Subcutaneous abdominal adipose tissue (tissue), 5 donors: ENCODE data around the gene FAM151A.
"Not testable (repeated sequence)": the region's sequence is repeated elsewhere in the genome, so short reads cannot be mapped to it uniquely, and the experiment has no call there.

Experiments used
- H3K27ac ChIP-seq: one replicate; pipeline ENCODE4 v1.7.0; 2013; ENCODE audit warnings: low read depth, mild to moderate bottlenecking, inconsistent platforms, low read length, moderate library complexity
- H3K27me3 ChIP-seq, 5 donors: one replicate each; pipeline ENCODE4 v1.7.0; 2013; ENCODE audit warnings: low read length in 5 of 5, inconsistent platforms in 1 of 5; ENCODE audit not compliant: control insufficient read depth in 5 of 5, insufficient read depth in 4 of 5
- H3K36me3 ChIP-seq, 5 donors: one replicate each; pipeline ENCODE4 v1.7.0; 2013; ENCODE audit warnings: low read length in 5 of 5; ENCODE audit not compliant: control insufficient read depth in 5 of 5, insufficient read depth in 5 of 5
- H3K4me1 ChIP-seq, 5 donors: one replicate each; pipeline ENCODE4 v1.7.0; 2013; ENCODE audit warnings: low read length in 5 of 5, mild to moderate bottlenecking in 3 of 5, moderate library complexity in 1 of 5; ENCODE audit not compliant: control insufficient read depth in 5 of 5, insufficient read depth in 5 of 5
- H3K4me3 ChIP-seq, 5 donors: one replicate each; pipeline ENCODE4 v1.7.0; 2013; ENCODE audit warnings: low read length in 5 of 5, low read depth in 1 of 5
- H3K9ac ChIP-seq, 5 donors: one replicate each; pipeline ENCODE4 v1.7.0; 2013; ENCODE audit warnings: low read length in 5 of 5, mild to moderate bottlenecking in 4 of 5, moderate library complexity in 3 of 5
- H3K9me3 ChIP-seq, 5 donors: one replicate each; pipeline ENCODE4 v1.7.0; 2013; ENCODE audit warnings: low read length in 5 of 5; ENCODE audit not compliant: control insufficient read depth in 5 of 5
- donor health status: healthy.
- donor health status: healthy.
- donor health status: healthy.
- donor health status: healthy.
- donor health status: healthy.

Gene FAM151A

GRCh38 chr1:54636461-54637446, 13.4 kb upstream of the FAM151A start:
- H3K4me3 ChIP-seq, H3K9me3 ChIP-seq, H3K9ac ChIP-seq, H3K4me1 ChIP-seq, H3K36me3 ChIP-seq, H3K27ac ChIP-seq, H3K27me3 ChIP-seq: not testable (repeated sequence)

- not testable (repeated sequence) for H3K27ac ChIP-seq, H3K9me3 ChIP-seq, H3K9ac ChIP-seq, H3K36me3 ChIP-seq, H3K4me3 ChIP-seq, H3K4me1 ChIP-seq, H3K27me3 ChIP-seq
Measured at GRCh38 chr1:54635804-54636203, 12.5 kb upstream of the FAM151A start.

DNA sequence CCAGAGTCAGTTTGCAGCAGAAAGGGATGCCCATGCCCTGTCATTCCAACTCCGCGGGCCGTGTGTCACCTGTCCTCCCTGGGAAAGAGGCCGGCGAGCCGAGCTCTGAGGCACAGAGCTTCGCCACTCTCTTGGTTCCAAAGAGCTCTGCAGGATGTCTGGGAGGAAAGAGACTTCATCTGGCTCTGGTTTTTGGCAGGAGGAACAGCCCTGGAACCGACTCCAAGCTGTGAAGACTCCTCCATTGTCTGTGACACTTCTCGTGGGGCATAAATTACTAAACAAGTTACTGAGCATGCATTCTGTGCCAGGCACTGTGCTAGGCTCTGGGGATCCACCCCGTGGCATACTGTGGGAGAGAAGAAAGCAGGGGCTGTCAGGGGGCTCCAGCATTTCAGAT, 3.9 kb upstream of the FAM151A start:
- H3K4me1 ChIP-seq = peaks cover 0 to 12% (median 8%) of the 10 kb centered on the region in 5 donors
- no peaks in the 10 kb centered on the region for H3K27me3 ChIP-seq
- H3K27ac ChIP-seq = no peak overlapping the region
- no peak overlapping the region for H3K9ac ChIP-seq
- no peaks in the 10 kb centered on the region for H3K36me3 ChIP-seq
- no peaks in the 10 kb centered on the region for H3K9me3 ChIP-seq
- no peak overlapping the region for H3K4me3 ChIP-seq

- H3K27me3 ChIP-seq = no peaks in the 10 kb centered on the region
- no peaks in the 10 kb centered on the region for H3K9me3 ChIP-seq
- H3K4me3 ChIP-seq = no peak overlapping the region
- peaks cover 0 to 12% (median 8%) of the 10 kb centered on the region in 5 donors for H3K4me1 ChIP-seq
- no peak overlapping the region for H3K27ac ChIP-seq
- no peaks in the 10 kb centered on the region for H3K36me3 ChIP-seq
- no peak overlapping the region for H3K9ac ChIP-seq
Measured at GRCh38 chr1:54624466-54625464, 1.4 kb upstream of the FAM151A start.

- Histone ChIP-seq H3K4me3 (no peak overlapping the region), H3K27me3 (no peaks in the 10 kb centered on the region), H3K9me3 (no peaks in the 10 kb centered on the region), H3K4me1 (peaks cover 0 to 12% (median 8%) of the 10 kb centered on the region in 5 donors), H3K36me3 (no peaks in the 10 kb centered on the region), H3K27ac (no peak overlapping the region), H3K9ac (no peak overlapping the region)
Measured at GRCh38 chr1:54619749-54620148, 3.6 kb downstream of the FAM151A start.

DNA sequence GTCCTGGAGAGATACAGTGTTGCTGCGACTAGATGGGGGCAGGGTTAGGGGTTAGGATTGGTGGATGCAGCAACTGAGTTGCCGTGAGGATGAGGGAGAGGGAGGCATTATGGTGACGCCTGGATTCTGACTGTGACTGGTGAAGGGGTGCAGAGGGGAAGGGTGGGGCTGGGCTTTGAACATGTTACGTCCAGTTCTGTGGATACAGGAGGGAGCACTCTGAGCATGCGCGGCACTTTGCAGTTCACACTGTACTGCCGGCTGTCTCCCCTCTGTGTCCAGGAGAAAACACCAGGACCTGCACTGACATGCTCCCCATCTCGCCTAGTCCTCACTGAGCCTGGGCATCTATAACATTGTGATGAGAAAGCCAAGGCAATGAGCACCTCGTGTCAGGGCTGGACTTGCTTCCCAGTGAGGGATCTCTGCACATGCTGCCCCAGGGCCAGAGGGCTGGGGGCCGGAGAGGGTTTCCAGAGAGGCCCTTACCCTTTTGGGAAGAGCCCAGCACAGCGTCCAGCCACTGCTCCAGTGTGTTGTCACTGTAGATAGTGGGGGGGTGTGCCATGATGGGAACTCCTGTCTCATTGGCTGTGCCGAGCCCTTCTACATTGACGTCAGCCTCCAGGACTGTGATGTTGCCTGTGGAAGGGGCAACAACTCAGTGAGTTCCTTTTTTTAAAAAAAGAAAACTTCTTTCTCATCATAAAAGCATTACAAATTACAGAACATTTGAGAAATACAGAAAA, 7.6 kb downstream of the FAM151A start:
- H3K27ac ChIP-seq = no peak overlapping the region
- no peaks in the 10 kb centered on the region for H3K9me3 ChIP-seq
- no peak overlapping the region for H3K4me3 ChIP-seq
- no peaks in the 10 kb centered on the region for H3K27me3 ChIP-seq
- H3K4me1 ChIP-seq = no peaks in the 10 kb centered on the region
- H3K9ac ChIP-seq = no peak overlapping the region
- H3K36me3 ChIP-seq = no peaks in the 10 kb centered on the region

GRCh38 chr1:54614563-54614962, 8.8 kb downstream of the FAM151A start:
- H3K27ac ChIP-seq = no peak overlapping the region
- peaks cover 0 to 4% (median 2%) of the 10 kb centered on the region in 5 donors for H3K4me1 ChIP-seq
- no peak overlapping the region for H3K4me3 ChIP-seq
- no peaks in the 10 kb centered on the region for H3K9me3 ChIP-seq
- H3K9ac ChIP-seq = no peak overlapping the region
- no peaks in the 10 kb centered on the region for H3K36me3 ChIP-seq
- no peaks in the 10 kb centered on the region for H3K27me3 ChIP-seq

GRCh38 chr1:54614024-54614423, 9.3 kb downstream of the FAM151A start:
- no peaks in the 10 kb centered on the region for H3K27me3 ChIP-seq
- H3K4me3 ChIP-seq = no peak overlapping the region
- H3K36me3 ChIP-seq = no peaks in the 10 kb centered on the region
- no peaks in the 10 kb centered on the region for H3K9me3 ChIP-seq
- H3K4me1 ChIP-seq = peaks cover 0 to 9% (median 6%) of the 10 kb centered on the region in 5 donors
- H3K9ac ChIP-seq = no peak overlapping the region
- H3K27ac ChIP-seq = no peak overlapping the region

DNA sequence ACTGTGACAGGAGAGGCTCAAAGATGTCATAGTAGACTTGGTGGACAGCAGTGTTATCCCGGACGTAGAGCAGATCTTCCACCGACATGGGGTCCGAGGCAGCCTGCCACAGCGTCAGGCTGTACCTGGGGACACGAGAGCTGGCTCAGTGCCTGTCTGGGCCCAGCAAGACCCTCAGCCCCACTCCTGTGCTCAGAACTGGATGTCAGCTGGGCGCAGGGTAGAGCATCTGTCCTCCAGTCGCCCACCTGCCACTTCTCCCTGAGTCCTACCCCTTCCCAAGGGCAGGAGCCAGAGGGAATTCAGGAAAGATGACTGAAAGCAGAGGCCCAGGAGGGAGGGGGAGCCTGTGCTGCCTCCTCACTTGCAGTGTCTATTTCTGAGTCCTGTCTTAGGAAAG, 11.7 kb downstream of the FAM151A start:
- no peak overlapping the region for H3K4me3 ChIP-seq
- H3K27me3 ChIP-seq = no peaks in the 10 kb centered on the region
- H3K9ac ChIP-seq = no peak overlapping the region
- H3K36me3 ChIP-seq = no peaks in the 10 kb centered on the region
- H3K9me3 ChIP-seq = no peaks in the 10 kb centered on the region
- no peak overlapping the region for H3K27ac ChIP-seq
- H3K4me1 ChIP-seq = peaks cover 0 to 10% (median 6%) of the 10 kb centered on the region in 5 donors
